Activated effector memory CD4-positive, alpha-beta T cell treated with Interleukin-2 at 50 U/mL for 16 hours (primary cell): ENCODE measurements around the gene MMP24OS.

ENCODE experiments used
- DNase-seq: peaks from one replicate; pipeline ENCODE4 v3.0.0-alpha.2; 2020

The MMP24OS gene

DNA sequence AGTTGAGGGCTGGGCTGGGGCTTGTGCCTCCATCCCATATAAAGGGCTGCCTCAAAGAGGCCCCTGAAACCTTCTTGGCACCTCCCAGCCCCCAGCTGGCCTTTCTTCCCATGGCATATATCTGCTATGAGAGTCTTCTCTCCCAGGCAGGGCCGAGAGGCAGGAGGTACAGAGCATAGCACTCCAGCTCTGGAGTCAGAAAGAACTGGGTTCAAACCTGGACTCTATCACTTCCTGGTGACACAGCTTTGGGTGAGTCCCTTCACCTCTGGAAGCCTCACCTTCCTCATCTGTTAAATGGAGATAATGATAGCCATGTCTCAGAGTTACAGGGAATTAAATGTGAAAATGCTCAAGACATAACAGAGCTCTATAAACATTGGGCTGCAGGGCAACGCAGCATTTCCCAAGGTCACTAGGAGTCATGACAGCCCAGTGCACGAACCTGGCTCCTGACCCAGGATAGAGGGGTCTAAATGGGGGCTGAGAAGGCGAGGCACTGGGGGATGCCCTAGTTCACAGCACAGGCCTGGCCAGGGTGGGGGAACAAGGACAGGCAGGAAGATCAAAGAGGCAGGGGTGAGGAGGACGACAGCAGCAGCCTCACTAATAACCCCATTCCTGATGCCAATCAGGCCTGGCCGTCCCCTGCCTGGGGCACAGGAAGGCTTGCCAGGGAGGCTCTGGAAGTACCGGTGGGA lies 12.4 kb upstream of the MMP24OS start:
- no peak for DNase-seq

DNA sequence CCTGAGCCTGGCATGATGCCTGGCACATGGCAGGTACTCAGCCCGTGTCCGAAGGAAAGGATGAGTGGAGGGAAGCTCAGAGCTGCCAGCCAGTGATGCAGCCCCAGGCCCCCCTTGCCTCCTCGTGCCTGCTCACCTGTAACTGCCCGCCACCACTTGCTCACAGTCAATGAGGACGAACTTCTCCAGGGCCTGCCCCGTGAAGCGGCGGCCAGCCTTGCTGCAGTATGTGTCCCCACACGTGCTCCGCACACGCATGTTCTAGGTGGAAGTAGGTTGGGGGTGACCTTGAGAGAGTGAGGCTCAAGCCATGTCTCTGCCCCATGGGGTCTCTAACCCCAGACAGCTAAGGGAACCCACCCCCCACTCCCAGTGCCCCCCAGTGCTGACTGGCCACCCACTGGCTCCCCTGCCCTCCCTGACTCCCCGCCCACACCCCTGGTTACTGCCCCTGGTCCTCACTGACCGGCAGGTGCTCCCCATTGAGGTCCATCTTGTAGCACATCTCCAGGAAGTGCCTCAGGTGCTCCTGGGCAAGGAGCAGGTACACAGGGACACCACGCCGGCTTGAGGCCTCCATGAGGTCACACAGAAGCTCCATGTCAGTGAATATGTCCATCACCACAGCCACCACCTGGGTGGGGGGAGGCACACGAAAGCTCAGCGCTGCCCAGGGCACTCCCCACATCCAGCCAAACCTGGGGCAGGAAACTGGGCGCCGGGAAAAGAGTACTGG lies 10.6 kb upstream of the MMP24OS start:
- no peak for DNase-seq

DNA sequence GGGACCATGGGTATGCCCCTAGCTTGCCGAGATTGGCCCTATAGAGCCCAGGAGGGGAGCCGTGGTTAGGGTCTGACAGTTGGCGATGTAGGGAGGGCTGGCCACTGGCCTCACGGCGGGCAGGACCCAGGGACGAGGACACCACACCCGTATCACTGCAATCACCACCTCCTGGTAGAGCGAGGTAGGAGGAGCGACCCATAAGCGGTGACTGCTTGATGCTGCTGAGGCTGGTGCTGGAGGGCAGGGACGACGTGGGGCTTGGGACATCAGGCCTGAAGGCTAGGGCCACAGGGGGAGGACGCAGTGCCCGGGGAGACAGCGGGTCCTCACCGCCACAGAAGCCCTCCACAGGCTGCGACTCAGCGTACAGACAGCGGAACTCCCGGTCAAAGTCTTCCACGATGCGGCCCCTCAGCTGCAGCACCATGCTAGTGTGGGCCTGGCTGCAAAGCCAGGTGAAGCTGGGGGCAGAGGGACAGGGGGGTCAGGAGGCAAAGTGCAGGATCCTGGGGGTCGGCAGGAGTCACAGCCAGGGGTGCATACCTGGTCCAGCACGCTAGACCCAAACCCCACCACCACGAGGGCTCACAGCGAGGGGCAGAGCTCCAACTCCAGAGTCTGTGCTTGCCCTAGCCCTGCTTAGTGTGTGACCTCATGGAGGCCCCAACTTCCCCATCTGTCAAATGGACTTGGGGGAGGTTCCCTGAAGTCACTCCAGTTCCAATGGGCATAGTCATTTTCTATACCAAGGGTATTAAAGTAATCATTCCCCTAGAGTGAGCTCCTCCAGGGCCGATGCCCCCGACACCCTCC lies 9.8 kb upstream of the MMP24OS start:
- DNase-seq, result no peak

DNA sequence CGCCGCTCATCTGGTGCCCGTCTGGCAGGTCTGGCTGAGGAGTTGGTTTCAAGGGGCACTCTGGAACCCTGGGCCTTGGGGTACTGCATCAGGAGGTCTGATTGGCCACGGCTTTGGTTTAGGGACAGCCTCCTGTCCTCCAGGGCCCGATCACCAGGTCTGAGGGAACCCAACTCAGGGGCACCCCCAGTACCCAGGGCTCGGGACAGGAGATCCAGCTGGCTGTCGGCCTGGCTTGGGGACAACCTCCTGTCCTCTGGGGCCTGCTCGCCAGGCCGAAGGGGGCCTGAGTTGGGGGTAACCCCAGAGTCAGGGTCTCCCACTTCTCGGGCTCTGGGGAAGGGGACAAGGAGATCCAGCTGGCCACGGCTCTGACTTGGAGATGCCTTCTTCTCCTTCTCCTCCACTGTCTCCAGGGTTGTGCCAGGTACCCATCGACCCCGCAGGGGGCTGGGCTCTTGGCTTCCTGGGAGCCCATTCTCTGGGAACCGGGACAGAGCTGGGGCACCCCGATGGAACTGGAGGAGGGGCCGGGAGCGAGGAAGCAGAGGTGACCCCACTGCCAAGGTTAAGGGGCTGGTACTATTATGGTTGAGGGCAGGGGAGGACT lies 9.1 kb upstream of the MMP24OS start:
- DNase-seq, result no peak

DNA sequence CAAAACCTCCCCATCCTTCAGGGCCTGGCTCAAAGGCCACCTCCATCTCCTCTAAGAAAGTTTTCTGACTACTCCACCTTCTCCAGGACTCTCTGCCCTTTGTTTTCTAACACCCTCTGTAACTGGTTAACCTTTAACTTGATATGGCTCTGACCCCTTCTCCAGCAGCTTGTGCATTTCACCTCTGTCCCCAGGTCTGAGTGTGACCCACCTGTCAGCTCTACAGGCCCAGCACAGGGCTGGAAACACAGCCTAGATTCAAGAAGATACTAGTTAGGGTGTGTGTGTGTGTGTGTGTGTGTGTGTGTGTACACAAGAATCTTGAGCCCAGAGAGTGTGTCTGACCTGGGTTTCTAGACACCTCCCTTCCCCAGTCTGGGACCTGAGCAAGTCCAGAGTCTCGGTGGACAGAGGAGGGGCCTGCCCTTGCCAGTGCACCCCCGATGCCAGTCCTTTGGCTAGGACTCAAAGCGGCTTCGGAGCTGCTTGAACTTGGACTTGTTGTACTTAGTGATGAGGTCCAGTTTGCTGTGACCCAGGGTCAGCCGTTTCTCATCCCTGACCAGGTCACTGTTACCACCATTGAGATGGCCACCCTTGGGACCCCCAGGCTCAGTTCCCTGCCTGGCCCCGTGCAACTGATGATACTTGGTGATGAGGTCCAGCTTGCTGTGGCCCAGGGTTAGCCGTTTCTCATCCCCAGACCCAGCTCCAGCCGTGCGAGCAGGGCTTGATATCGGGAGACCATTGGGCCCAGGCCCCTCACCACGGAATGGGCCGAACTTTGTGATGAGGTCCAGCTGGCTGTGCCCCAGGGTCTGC lies 8.4 kb upstream of the MMP24OS start:
- no peak for DNase-seq

DNA sequence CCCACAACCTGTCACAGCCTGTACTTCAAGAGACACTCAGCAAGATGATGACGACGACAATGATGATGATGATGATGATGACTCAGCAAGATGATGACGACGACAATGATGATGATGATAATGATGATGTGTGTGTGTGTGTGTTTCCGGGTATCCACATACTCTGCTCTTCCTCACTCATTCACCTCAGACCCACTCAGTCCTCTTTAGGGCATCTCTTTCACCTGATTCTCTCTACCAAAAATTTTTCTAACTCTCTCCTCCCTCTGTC lies 7.8 kb upstream of the MMP24OS start:
- no peak for DNase-seq

DNA sequence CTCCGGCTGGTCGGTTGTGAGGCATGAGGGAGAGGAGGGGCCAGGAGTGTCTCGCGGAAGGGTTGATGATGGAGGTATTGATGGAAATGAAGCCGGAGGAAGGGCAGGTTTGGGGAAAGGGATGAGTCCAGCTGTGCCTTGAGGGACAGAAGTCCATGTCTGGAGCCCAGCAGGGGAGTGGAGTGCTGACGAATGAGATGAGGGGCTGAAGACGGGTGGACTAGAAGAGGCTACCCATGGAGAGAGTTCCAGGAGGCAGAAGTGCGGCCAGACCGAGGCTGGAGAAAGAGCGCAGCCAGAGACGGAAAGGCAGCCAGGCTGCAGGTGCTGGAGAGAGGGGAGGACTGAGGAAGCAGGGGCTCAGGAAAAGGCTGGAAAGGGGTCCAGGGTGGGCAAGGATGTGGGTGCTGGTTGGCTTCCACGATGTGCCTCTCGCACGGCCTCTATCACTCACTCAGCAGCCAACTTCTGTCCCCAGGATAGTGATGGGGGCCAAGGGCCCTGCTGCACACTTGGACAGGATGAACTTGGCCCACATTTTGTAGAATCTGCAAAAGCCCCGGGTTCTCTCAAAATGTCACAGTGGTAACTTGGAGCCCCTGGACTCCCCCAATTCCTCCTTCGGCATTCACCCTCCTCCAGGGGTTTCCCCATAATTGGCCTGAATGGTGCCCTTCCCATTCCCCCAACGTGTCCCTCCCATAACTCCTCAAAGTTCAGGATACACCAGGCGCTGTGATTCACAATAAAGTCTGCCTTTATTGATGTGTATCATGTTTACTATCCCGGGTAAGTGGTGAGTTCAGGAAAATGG lies 7.3 kb upstream of the MMP24OS start:
- DNase-seq, result no peak

DNA sequence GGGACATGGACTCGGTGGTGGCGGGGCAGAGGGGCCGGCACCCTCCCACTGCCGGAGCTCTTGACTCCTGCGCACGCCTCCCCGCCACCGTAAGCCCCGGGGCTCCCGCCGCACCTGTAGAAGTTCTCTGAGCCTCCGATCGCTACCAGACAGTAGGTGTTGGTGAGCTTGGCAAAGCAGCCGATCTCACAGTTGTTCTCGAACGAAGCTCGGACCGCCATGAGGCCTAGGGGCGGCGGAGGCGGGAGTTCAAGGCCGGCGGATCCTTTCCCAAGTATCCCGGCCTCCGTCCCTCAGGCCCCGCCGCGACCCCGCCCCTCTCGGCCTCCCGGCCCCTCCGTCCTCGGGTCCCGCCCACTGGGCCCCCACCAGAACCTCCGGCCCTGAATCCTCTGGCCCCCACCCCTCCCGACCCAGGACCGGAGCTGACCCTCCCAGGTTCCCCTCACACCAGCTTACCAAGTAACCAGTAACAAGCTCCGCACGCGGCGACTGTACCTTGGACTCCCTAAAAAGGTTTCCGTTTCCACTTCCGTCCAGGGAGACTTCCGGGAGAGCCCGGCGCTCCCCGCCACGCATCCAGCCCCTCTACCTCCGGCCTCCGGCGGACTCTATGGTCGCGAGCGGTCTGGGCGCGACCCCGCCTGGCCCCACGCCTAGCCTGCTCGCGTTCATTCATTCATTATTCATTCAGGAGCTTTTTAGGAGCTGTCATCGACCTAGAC lies 6.5 kb upstream of the MMP24OS start, which contains the start of gene EIF6:
Gene EIF6 (minus strand): TSS at position 506 of the 725 bp plus-strand sequence. CDS start 285 bp downstream, at position 221.
- peak; percentile 65 for DNase-seq

DNA sequence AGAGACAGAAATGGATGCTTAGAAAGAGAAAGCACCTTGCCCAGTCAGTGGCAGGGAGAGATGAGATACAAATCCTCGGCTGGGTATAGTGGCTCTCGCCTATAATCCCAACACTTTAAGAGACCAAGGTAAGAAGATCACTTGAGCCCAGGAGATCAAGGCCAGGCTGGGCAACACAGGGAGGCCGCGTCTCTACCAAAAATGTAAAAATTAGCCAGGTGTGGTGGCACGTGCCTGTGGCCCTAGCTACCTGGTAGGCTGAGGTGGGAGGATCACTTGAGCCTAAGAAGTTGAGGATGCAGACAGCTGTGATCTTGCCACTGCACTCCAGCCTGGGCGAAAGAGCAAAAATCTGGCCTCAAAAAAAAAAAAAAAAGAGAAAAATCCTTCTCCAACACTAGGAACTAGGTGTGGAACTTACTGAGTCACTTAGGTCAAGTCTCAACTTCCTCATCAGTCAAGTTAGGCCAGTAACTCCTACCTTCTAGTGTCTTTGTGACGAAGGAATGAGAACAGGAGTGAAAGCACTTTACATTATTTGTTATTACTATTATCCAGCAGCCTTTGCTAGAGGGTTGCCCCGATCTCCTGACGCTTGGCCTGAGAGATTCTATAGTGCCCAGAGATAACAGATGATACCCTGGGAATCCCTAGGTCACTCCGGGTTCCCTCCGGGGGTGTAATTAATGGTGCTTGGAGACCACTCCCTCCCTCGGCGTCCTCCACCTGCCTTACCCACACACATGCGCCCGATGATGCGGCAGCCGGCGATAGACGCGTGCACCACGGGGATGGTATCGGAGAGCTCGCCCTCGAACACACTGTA lies 5.7 kb upstream of the MMP24OS start:
- no peak for DNase-seq

DNA sequence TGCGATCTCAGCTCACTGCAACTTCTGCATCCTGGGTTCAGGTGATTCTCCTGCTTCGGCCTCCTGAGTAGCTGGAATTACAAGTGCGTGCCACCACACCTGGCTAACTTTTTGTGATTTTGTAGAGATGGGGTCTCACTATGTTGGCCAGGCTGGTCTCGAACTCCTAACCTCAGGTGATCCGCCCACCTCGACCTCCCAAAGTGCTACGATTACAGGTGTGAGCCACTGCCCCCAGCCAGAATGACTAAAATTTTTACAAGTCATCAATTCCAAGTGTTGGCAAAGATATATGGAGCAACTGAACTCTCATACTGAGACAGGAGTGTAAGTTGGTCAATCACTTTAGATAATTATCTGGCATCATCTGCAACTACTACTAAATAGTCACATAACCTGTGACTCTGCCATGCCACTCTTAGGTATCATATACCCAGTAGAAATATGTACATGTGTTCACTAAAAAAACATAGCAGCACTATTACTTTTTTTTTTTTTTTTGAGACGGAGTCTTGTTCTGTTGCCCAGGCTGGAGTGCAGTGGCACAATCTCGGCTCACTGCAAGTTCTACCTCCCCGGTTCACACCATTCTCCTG lies 3.7 kb upstream of the MMP24OS start:
- no peak for DNase-seq

DNA sequence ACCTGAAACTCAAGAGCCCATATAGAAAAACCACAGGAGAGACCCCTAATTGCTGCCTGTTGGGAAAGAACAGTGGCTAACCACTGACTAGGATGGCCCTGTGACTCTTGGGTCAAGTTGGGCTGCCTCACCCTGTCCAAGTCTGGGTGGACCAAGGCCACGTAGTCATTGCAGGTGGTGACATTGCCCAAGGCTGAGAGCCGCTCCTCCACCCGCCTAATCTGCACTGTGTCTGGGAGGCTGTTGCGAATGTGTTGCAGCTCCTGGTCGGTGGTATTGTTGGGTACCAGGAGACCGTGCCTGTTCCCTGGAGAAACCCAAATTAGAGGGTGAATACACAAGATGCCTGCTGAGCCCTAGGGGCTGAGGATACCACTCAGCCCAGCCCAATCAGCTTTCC lies 2.6 kb upstream of the MMP24OS start:
- no peak for DNase-seq

DNA sequence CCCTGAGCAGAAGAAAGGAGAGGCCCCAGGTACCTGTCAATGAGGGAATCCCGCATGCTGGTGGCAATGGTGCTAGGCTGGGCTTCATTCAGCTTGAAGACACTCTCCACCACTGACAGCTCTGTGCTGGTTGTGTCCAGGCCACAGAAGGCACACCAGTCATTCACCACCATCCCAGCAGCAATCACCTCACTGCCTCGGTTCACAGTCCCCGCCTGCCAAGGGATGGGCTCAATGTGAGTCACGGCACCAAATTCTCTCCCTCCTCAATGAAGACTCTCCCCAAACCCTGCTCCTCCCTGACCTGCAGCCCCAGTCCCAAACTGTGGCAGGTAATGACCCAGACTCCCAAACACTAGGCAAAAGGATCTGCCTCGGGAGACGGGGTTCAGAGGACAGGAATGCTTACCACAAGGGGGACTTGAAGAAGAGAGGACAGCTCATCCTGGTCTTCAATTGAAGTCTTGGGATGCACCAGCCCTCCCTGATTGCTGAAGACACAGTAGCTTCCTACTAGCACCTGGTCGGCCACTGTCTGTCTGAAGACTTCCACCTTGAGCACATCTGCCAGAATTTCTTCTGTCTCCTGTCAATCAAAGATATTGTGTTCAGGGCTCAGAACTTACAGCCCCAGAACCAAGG lies 1.7 kb upstream of the MMP24OS start:
- no peak for DNase-seq

DNA sequence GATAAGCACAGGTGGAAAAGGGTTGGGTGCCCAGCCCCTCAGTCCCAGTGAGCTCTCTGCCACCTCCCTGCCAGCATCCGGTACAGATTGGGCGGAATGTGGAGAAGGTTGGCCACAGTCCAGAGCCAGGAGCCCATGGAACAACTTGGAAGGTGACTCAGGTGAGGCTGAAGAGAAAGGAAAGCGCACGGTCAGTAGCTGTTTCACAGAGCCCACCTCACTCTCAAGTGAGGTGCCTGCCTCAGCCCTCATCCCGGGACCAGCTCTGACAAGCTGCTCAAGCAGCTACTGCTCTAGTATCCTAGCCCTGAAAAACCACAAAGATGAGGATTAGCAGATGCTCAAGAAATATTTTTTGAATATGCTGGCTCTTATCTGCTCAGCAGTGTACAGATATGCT lies 1.1 kb upstream of the MMP24OS start:
- no peak for DNase-seq

DNA sequence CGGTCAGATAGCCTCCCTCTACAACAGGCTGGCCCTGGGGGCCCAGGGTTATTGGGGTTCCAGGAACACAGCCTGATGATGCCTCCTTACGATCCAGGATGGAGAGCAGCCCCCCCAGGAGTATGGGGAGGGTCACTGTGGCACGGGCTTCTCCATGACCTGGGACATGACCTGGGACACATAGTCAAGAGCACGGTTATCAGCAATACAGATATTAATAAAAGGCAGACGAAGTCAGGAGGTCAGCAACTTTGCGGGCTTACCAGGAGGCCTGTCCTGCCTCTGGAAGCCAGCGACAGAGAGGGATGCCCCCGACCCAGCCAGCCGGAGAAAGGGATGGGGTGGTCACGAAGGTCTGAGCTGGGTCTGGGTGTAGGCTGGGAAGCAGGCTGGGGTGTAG lies 795 bp downstream of the MMP24OS start:
- DNase-seq, result no peak

DNA sequence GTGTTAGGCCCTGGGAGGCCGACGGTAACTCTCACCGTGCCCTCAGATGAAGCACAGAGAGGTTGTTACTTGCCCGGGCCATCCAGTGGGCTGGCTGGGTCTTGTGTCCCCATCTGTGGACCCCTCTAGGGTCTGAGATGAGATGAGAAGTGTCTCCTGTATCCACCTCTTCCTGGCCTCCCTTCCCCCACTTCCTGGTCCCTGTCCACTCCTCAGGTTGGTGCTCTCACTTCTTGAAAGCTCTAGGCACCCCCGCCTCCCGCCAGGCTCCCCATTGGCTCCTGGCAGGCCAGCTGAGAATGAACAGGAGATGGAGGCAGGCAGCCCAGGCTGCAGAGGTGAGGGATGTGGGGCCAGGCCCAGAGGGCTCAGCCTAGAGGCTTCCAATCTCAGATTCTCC lies 1.5 kb downstream of the MMP24OS start:
- no peak for DNase-seq

DNA sequence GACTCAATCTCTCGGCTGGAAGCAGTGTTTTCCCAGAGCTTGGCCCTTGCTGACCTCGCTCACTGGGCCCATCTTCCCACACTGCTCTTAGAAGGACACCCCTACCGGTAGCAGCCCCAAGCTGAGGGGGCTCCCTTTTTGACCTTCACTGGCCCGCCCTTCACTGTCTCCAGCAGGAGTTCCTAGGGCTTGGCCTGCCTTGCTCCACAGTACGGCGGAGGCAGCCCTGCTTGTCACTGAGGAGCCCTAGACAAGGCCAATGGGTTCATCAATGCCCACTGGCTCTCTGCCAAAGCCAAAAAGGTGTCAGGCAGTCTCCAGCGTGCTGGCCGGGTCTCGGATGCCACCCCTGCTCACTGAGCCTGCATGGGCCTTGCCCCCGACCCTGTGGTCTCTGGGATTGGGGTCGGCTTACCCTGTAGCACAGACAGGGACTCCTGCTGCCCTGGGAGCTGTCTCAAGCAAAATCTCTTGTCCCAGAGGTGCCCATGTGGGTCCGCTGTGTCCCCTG lies 2.1 kb downstream of the MMP24OS start:
- DNase-seq, result no peak

DNA sequence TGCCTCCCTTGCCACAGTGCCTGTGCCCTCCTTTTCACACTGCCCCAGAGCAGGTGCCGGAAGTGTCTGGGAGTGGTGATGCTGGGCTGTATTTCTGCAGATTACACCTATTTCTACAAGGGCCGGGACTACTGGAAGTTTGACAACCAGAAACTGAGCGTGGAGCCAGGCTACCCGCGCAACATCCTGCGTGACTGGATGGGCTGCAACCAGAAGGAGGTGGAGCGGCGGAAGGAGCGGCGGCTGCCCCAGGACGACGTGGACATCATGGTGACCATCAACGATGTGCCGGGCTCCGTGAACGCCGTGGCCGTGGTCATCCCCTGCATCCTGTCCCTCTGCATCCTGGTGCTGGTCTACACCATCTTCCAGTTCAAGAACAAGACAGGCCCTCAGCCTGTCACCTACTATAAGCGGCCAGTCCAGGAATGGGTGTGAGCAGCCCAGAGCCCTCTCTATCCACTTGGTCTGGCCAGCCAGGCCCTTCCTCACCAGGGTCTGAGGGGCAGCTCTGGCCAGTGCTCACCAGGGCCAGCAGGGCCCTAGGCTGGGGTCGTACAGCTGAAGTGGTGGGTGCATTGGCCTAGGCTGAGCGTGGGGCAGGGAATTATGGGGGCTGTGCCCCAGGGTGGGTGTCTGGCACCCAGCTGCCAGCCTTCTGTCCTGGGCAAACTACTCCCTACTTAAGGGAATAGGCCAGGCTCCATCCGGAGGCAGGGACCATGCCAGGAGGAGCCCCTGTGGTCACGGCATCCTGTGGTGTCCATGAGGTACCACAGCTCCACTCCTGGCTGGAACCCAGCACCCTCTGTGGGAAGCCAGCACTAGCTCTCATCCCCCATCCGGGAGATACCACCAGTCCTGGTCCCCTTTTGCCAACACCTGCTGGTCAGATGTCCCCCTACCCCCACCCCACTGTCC lies 3.5 kb downstream of the MMP24OS start:
- no peak for DNase-seq
